H9 (cell line): ENCODE results near the gene MORN3. TPM values are rescaled to one million over a fixed set of nuclear protein-coding genes. Genes with fewer than 3 reads are reported as not detected.

Experiments
- DNase-seq: peaks from one replicate; pipeline ENCODE4 v3.0.0-alpha.2; 2017
- H2AFZ ChIP-seq: one replicate; pipeline ENCODE4 v1.6.1; 2013; ENCODE audit warnings: mild to moderate bottlenecking, low read length, control low read depth, moderate library complexity
- H2AK5ac ChIP-seq: 2 replicates; pipeline ENCODE4 v1.6.1; 2013; ENCODE audit warnings: low read length, control low read depth, mixed read lengths; ENCODE audit not compliant: insufficient read length
- H2BK120ac ChIP-seq: one replicate; pipeline ENCODE4 v1.6.1; 2013; ENCODE audit warnings: low read depth, mild to moderate bottlenecking, low read length, control low read depth, inconsistent platforms; ENCODE audit not compliant: poor library complexity, severe bottlenecking
- H2BK12ac ChIP-seq: 2 replicates; pipeline ENCODE4 v1.6.1; 2013; ENCODE audit warnings: low read length, control low read depth, mixed read lengths, low read depth; ENCODE audit not compliant: insufficient read length
- H2BK15ac ChIP-seq: 2 replicates; pipeline ENCODE4 v1.6.1; 2013; ENCODE audit warnings: low read depth, low read length, control low read depth
- H2BK20ac ChIP-seq: one replicate; pipeline ENCODE4 v1.6.1; 2013; ENCODE audit warnings: low read depth, mild to moderate bottlenecking, low read length, control low read depth, inconsistent platforms; ENCODE audit not compliant: poor library complexity, severe bottlenecking
- H2BK5ac ChIP-seq: 2 replicates; pipeline ENCODE4 v1.6.1; 2013; ENCODE audit warnings: low read length, control low read depth, mixed read lengths; ENCODE audit not compliant: insufficient read length
- H3K14ac ChIP-seq: 2 replicates; pipeline ENCODE4 v1.6.1; 2013; ENCODE audit warnings: low read length, control low read depth; ENCODE audit not compliant: insufficient read depth
- H3K18ac ChIP-seq: 2 replicates; pipeline ENCODE4 v1.6.1; 2013; ENCODE audit warnings: low read depth, mild to moderate bottlenecking, mixed read lengths, low read length, control low read depth; ENCODE audit not compliant: insufficient read length
- H3K23ac ChIP-seq: 2 replicates; pipeline ENCODE4 v1.6.1; 2013; ENCODE audit warnings: low read length, control low read depth, mixed read lengths, low read depth; ENCODE audit not compliant: insufficient read length
- H3K23me2 ChIP-seq: 2 replicates; pipeline ENCODE4 v1.6.1; 2013; ENCODE audit warnings: low read depth, mild to moderate bottlenecking, mixed read lengths, low read length, control low read depth; ENCODE audit not compliant: insufficient read length, poor library complexity, severe bottlenecking
- H3K27ac ChIP-seq: 2 replicates; pipeline ENCODE4 v1.5.1; 2013; ENCODE audit warnings: low read length, control low read depth, mixed read lengths, low read depth; ENCODE audit not compliant: insufficient read length
- H3K27me3 ChIP-seq: 2 replicates; pipeline ENCODE4 v1.6.1; 2013; ENCODE audit warnings: low read length, control low read depth, inconsistent platforms; ENCODE audit not compliant: insufficient read depth
- H3K4ac ChIP-seq: 2 replicates; pipeline ENCODE4 v1.6.1; 2013; ENCODE audit warnings: low read depth, mild to moderate bottlenecking, control low read depth, inconsistent platforms, low read length, moderate library complexity
- H3K4me1 ChIP-seq: 2 replicates; pipeline ENCODE4 v1.6.1; 2013; ENCODE audit warnings: low read length, control low read depth, inconsistent platforms; ENCODE audit not compliant: insufficient read depth
- H3K4me2 ChIP-seq: 2 replicates; pipeline ENCODE4 v1.6.1; 2013; ENCODE audit warnings: low read length, control low read depth, mixed read lengths; ENCODE audit not compliant: insufficient read length, insufficient read depth
- H3K56ac ChIP-seq: 2 replicates; pipeline ENCODE4 v1.6.1; 2013; ENCODE audit warnings: low read depth, mild to moderate bottlenecking, mixed read lengths, low read length, control low read depth; ENCODE audit not compliant: insufficient read length
- H3K79me1 ChIP-seq: 2 replicates; pipeline ENCODE4 v1.6.1; 2013; ENCODE audit warnings: low read depth, mild to moderate bottlenecking, moderate library complexity, low read length, control low read depth, inconsistent platforms; ENCODE audit not compliant: insufficient read depth, poor library complexity, severe bottlenecking
- H3K79me2 ChIP-seq: 2 replicates; pipeline ENCODE4 v1.6.1; 2013; ENCODE audit warnings: low read length, control low read depth, inconsistent platforms; ENCODE audit not compliant: insufficient read depth
- H3K9ac ChIP-seq: 2 replicates; pipeline ENCODE4 v1.6.1; 2013; ENCODE audit warnings: low read length, control low read depth, mixed read lengths; ENCODE audit not compliant: insufficient read length; ENCODE audit errors: extremely low read depth
- H3K9me3 ChIP-seq: one replicate; pipeline ENCODE4 v1.6.1; 2013; ENCODE audit warnings: low read depth, low read length, inconsistent platforms; ENCODE audit not compliant: control insufficient read depth
- H3T11ph ChIP-seq: one replicate; pipeline ENCODE4 v1.6.1; 2013; ENCODE audit warnings: mild to moderate bottlenecking, low read length, control low read depth, inconsistent platforms
- H4K20me1 ChIP-seq: one replicate; pipeline ENCODE4 v1.6.1; 2013; ENCODE audit not compliant: control insufficient read depth, insufficient read length, insufficient read depth
- H4K5ac ChIP-seq: 2 replicates; pipeline ENCODE4 v1.6.1; 2013; ENCODE audit warnings: low read depth, mild to moderate bottlenecking, mixed read lengths, low read length, control low read depth; ENCODE audit not compliant: insufficient read length
- H4K8ac ChIP-seq: replicated peaks from 2 replicates; pipeline ENCODE4 v1.6.1; 2013; ENCODE audit warnings: low read length, control low read depth, mixed read lengths, low read depth; ENCODE audit not compliant: insufficient read length
- H4K91ac ChIP-seq: 2 replicates; pipeline ENCODE4 v1.6.1; 2013; ENCODE audit warnings: low read depth, mild to moderate bottlenecking, moderate library complexity, mixed read lengths, low read length, control low read depth; ENCODE audit not compliant: insufficient read length
- H3K27ac Mint-ChIP-seq, 3 experiments: 2 replicates in 2 of 3; 3 replicates in 1 of 3; pipeline ENCODE4 v1.8.0; 2020 to 2021; ENCODE audit warnings: mixed read lengths in 3 of 3, mild to moderate bottlenecking in 1 of 3, moderate library complexity in 1 of 3
- H3K27me3 Mint-ChIP-seq: 2 replicates; pipeline ENCODE4 v1.8.0; 2021; ENCODE audit warnings: low read depth, mild to moderate bottlenecking, moderate library complexity, mixed read lengths
- H3K36me3 Mint-ChIP-seq, 3 experiments: 2 replicates in 2 of 3; 3 replicates in 1 of 3; pipeline ENCODE4 v1.8.0; 2020 to 2021; ENCODE audit warnings: low read depth in 3 of 3, mixed read lengths in 3 of 3; ENCODE audit not compliant: insufficient read depth in 1 of 3
- H3K4me1 Mint-ChIP-seq, 2 experiments: 2 replicates each; pipeline ENCODE4 v1.8.0; 2020; ENCODE audit warnings: mixed read lengths in 2 of 2
- H3K4me3 Mint-ChIP-seq, 2 experiments: 2 replicates in 1 of 2; 3 replicates in 1 of 2; pipeline ENCODE4 v1.8.0; 2020 to 2021; ENCODE audit warnings: mild to moderate bottlenecking in 2 of 2, mixed read lengths in 2 of 2, moderate library complexity in 1 of 2
- H3K9me3 Mint-ChIP-seq, 2 experiments: 2 replicates in 1 of 2; 3 replicates in 1 of 2; pipeline ENCODE4 v1.8.0; 2020; ENCODE audit warnings: mild to moderate bottlenecking in 2 of 2, mixed read lengths in 2 of 2, moderate library complexity in 1 of 2
- WGBS: extraction: QIAGEN DNeasy Blood & Tissue Kit; methylation state at CpG from one replicate; pipeline ENCODE4 v1.1.7; 2013; ENCODE audit warnings: missing lambda C conversion rate, low lambda C conversion rate, mixed read lengths; ENCODE audit not compliant: insufficient read length; ENCODE audit errors: extremely low coverage; 5-methylcytosine and 5-hydroxymethylcytosine counted together
- total RNA-seq: library from RNA; stranded (reverse); gene quantifications from 2 replicates; pipeline ENCODE4 v1.2.1, GENCODE V29; 2021
- TF ChIP-seq, protein P1 (sequence below): fragments of 200-600 bp; sonication (generic); conservative IDR thresholded peaks from 3 replicates; pipeline ENCODE4 v1.8.0; 2021; ENCODE audit warnings: antibody characterized with exemption, mild to moderate bottlenecking

The MORN3 gene
- total RNA-seq, 1 experiment from 2014 or later, result 0.37 TPM

DNA sequence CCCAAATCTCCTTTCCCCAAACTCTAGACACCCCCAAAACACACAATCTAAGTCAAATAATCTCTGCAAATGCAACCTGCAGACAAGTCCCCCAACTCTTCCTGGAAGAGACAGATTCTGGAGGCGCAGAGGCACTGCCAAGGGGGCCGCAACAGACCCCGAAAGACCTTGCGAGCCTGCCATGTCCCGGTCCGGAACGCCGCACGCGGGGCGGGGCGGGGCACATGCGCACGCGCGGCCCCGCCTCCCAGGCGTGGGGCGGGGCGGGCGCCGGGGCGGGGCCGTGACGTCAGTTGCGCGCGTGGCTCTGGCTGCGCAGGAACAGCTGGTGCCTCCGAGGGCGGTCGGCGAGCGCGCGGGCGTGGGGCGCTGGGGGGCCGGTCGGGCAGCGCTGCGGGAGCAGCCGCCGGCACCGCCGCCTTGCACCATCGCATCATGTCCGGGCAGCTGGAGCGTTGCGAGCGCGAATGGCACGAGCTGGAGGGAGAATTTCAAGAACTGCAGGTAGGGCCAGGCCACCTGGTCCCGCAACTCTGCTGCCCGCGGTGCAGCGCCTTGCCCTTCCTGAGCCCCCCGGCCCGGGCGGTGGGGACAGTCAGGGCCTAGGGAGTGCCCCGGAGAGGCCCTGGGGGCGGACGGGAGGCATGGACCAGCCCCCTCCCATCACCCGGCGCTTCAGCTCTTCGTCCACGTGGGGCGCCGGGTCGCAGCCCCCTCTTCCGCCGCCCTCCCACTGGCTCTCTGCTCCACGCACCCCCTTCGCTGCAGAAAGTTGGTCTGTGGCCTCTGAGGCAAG is 43.2 kb upstream of the MORN3 start, which contains the start of gene TMEM120B:
TSS of gene TMEM120B (plus strand) at position 292 of the 796 bp plus-strand sequence. CDS start at position 436, 144 bp downstream.
- DNase-seq, result peak; percentile 86
- no CpG with 5 or more reads among the region's 74 CpGs for WGBS
- peaks cover 3 to 17% (median 5%) of the 10 kb centered on the region in 3 experiments; a peak in 6 of 7 replicates for H3K36me3 Mint-ChIP-seq
- peak within 1 kb of the TSS; percentile 92 to 95 for H3K4me3 Mint-ChIP-seq
- Histone ChIP-seq H3K4me2 (peak within 1 kb of the TSS; percentile 90), H2BK15ac (no peak within 1 kb of the TSS), H2BK120ac (no peak within 1 kb of the TSS), H4K5ac (no peak within 1 kb of the TSS), H3K79me2 (peaks cover 5% of the 10 kb centered on the region; the same call in 1 of the 2 replicates), H3T11ph (no peak within 1 kb of the TSS), H3K56ac (no peak within 1 kb of the TSS), H4K20me1 (no peaks in the 10 kb centered on the region), H2BK12ac (no peak within 1 kb of the TSS), H3K18ac (no peak within 1 kb of the TSS), H3K23ac (no peak within 1 kb of the TSS), H3K27ac (no peak within 1 kb of the TSS), H3K4me1 (peaks cover 2% of the 10 kb centered on the region; the same call in 1 of the 2 replicates), H3K14ac (peak within 1 kb of the TSS; percentile 58), H4K91ac (no peak within 1 kb of the TSS), H3K9ac (peak within 1 kb of the TSS; percentile 33), H3K4ac (no peak within 1 kb of the TSS), H3K9me3 (no peaks in the 10 kb centered on the region), H4K8ac (no peak within 1 kb of the TSS), H3K23me2 (peaks cover 11% of the 10 kb centered on the region), H3K27me3 (no peaks in the 10 kb centered on the region), H2AK5ac (no peak within 1 kb of the TSS), H3K79me1 (peaks cover 3% of the 10 kb centered on the region), H2AFZ (peak within 1 kb of the TSS; percentile 85), H2BK20ac (no peak within 1 kb of the TSS), H2BK5ac (no peak within 1 kb of the TSS)
- no peaks in the 10 kb centered on the region; a peak in 1 of 5 replicates for H3K9me3 Mint-ChIP-seq
- peaks cover 33 to 39% of the 10 kb centered on the region in 2 experiments for H3K4me1 Mint-ChIP-seq
- TF ChIP-seq, protein P1, sequence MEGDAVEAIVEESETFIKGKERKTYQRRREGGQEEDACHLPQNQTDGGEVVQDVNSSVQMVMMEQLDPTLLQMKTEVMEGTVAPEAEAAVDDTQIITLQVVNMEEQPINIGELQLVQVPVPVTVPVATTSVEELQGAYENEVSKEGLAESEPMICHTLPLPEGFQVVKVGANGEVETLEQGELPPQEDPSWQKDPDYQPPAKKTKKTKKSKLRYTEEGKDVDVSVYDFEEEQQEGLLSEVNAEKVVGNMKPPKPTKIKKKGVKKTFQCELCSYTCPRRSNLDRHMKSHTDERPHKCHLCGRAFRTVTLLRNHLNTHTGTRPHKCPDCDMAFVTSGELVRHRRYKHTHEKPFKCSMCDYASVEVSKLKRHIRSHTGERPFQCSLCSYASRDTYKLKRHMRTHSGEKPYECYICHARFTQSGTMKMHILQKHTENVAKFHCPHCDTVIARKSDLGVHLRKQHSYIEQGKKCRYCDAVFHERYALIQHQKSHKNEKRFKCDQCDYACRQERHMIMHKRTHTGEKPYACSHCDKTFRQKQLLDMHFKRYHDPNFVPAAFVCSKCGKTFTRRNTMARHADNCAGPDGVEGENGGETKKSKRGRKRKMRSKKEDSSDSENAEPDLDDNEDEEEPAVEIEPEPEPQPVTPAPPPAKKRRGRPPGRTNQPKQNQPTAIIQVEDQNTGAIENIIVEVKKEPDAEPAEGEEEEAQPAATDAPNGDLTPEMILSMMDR, result peak; percentile 37
- no peaks in the 10 kb centered on the region; the same call in none of the 2 replicates for H3K27me3 Mint-ChIP-seq
- H3K27ac Mint-ChIP-seq, result peak within 1 kb of the TSS; percentile 72 to 97 (median 96); a peak in 6 of 7 replicates
